Chondrocyte (in vitro differentiated cells): Measurements from ENCODE around the gene CHST11. TPM values are rescaled to one million over a fixed set of nuclear protein-coding genes. Genes with fewer than 3 reads are reported as not detected.

Source experiments
- DNase-seq: peaks from one replicate; pipeline ENCODE4 v3.0.0; 2021; ENCODE audit warnings: mixed read lengths, low spot score
- H3K27ac Mint-ChIP-seq: one replicate; pipeline ENCODE4 v1.8.0; 2021; ENCODE audit warnings: mild to moderate bottlenecking, moderate library complexity, mixed read lengths; ENCODE audit not compliant: unreplicated experiment
- H3K27me3 Mint-ChIP-seq: 2 replicates; pipeline ENCODE4 v1.8.0; 2021; ENCODE audit warnings: low read depth, mixed read lengths
- H3K36me3 Mint-ChIP-seq: 2 replicates; pipeline ENCODE4 v1.8.0; 2021; ENCODE audit warnings: low read depth, mixed read lengths
- H3K4me1 Mint-ChIP-seq: 2 replicates; pipeline ENCODE4 v1.8.0; 2021; ENCODE audit warnings: low read depth, mild to moderate bottlenecking, mixed read lengths
- H3K4me3 Mint-ChIP-seq: one replicate; pipeline ENCODE4 v1.8.0; 2021; ENCODE audit warnings: mild to moderate bottlenecking, moderate library complexity, mixed read lengths; ENCODE audit not compliant: unreplicated experiment
- H3K9me3 Mint-ChIP-seq: 2 replicates; pipeline ENCODE4 v1.8.0; 2021; ENCODE audit warnings: low read depth, mixed read lengths
- total RNA-seq: library from RNA; stranded (reverse); gene quantifications from 3 replicates; pipeline ENCODE4 v1.2.1, GENCODE V29; 2021
- TF ChIP-seq, protein P1 (sequence below): fragments of 200-600 bp; sonication (generic); IDR thresholded peaks from 2 replicates; pipeline ENCODE4 v1.5.0; 2021; ENCODE audit warnings: antibody characterized with exemption, mild to moderate bottlenecking, moderate library complexity

The CHST11 gene
- total RNA-seq, 1 donor from 2014 or later, result 6.2 TPM

DNA sequence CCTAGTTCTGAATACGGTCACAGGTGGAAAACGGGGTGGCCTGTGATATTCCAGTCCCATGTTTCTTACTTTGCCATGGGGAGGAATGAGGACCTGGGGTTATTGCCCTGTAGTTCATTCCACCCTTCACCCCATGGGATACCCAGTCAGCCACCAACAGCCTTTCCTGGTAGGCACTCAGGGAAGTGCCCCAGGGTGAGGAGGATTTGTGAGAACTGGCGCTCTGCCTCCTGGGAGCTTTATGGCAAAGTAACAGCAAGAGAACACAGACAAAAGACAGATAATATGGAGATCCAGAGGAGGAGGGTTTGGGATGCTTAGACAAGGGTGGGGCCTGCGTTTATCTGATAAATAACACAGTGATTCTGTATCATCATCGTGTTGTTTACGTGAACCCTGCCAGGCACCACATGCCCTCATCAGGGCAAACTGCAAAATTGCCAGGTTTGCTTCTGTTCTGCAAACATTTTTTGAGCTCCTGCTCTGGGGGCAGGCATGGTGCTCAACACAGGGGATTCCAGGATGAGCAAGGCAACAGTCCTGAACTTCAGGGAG, 277.9 kb downstream of the CHST11 start:
- TF ChIP-seq, protein P1, sequence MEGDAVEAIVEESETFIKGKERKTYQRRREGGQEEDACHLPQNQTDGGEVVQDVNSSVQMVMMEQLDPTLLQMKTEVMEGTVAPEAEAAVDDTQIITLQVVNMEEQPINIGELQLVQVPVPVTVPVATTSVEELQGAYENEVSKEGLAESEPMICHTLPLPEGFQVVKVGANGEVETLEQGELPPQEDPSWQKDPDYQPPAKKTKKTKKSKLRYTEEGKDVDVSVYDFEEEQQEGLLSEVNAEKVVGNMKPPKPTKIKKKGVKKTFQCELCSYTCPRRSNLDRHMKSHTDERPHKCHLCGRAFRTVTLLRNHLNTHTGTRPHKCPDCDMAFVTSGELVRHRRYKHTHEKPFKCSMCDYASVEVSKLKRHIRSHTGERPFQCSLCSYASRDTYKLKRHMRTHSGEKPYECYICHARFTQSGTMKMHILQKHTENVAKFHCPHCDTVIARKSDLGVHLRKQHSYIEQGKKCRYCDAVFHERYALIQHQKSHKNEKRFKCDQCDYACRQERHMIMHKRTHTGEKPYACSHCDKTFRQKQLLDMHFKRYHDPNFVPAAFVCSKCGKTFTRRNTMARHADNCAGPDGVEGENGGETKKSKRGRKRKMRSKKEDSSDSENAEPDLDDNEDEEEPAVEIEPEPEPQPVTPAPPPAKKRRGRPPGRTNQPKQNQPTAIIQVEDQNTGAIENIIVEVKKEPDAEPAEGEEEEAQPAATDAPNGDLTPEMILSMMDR, result no peak
- Mint-ChIP-seq H3K27ac (no peak overlapping the region), H3K9me3 (no peaks in the 10 kb centered on the region), H3K36me3 (no peaks in the 10 kb centered on the region), H3K4me3 (no peak overlapping the region), H3K27me3 (no peaks in the 10 kb centered on the region), H3K4me1 (peaks cover 42% of the 10 kb centered on the region)
- no peak for DNase-seq

DNA sequence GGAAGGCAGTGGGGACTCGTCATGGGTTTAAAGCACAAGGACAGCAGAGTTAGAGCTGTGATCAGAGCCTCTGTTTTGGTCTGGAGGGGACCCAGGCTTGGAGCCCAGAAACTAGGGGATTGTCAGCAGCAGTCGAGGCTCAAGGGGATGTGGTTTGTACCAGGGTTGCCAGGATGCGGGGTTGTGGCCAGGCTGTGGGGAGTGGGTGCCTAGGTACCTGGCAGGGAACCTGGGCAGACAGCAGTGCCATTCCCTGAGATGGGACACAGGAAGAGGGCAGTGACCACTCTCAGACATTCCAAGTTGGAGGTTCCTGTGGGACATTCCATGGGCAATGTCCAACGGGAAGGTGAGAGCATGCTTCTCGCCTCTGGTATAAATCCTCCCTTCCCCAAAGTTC, 279.1 kb downstream of the CHST11 start:
- Mint-ChIP-seq H3K36me3 (no peaks in the 10 kb centered on the region), H3K9me3 (no peaks in the 10 kb centered on the region), H3K4me3 (no peak overlapping the region), H3K27ac (peak overlapping the region; percentile 90), H3K4me1 (peaks cover 46% of the 10 kb centered on the region), H3K27me3 (no peaks in the 10 kb centered on the region)
- no peak for DNase-seq
- TF ChIP-seq, protein P1, result no peak

DNA sequence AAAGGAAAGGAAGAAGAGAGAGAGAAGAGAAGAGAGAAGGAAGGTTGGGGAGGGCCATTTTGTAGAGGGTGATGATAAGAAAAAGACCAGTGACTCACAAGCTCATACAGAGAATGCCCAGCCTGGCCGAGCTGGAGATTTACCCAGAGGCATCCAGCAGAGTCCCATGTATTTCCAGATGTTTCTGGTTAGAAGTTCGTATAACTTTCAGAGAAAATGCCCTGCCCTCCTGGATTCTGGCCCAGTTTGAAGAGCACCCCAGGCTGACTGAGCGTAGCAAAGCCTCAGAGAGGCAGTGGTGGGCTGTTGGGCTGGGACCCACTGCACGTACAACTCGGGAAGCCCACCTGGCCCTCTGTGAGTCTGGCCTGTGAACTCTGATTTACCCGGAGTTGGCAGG, 279.6 kb downstream of the CHST11 start:
- H3K9me3 Mint-ChIP-seq, result no peaks in the 10 kb centered on the region
- TF ChIP-seq, protein P1, result peak; percentile 49
- H3K27me3 Mint-ChIP-seq, result no peaks in the 10 kb centered on the region
- peaks cover 46% of the 10 kb centered on the region for H3K4me1 Mint-ChIP-seq
- no peak overlapping the region for H3K4me3 Mint-ChIP-seq
- DNase-seq, result no peak
- H3K27ac Mint-ChIP-seq, result peak overlapping the region; percentile 90
- no peaks in the 10 kb centered on the region for H3K36me3 Mint-ChIP-seq

DNA sequence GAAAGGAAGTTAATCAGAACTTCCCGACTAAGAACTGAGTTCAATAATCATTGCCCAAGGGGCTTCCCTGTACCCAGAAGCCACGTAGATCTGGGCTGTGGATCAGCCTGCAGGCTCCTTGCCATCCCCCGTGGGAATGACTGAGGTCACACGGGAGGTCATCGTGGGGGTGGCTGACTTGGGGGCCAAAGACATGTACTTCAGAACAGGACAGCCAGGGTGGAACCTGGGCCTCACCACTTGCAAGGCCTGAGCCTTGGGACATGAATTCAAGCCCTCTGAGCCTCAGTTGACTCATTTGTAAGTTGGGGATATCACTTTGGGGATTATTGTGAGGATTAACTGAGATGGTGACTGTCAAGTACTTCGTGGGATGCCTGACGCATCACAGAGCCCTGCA, 280.4 kb downstream of the CHST11 start:
- H3K36me3 Mint-ChIP-seq, result no peaks in the 10 kb centered on the region
- no peak overlapping the region for H3K4me3 Mint-ChIP-seq
- DNase-seq, result no peak
- peak overlapping the region; percentile 64 for H3K27ac Mint-ChIP-seq
- H3K27me3 Mint-ChIP-seq, result no peaks in the 10 kb centered on the region
- H3K9me3 Mint-ChIP-seq, result no peaks in the 10 kb centered on the region
- peaks cover 46% of the 10 kb centered on the region for H3K4me1 Mint-ChIP-seq
- TF ChIP-seq, protein P1, result no peak

GRCh38 chr12:104737791-104738301, 281.1 kb downstream of the CHST11 start:
- Mint-ChIP-seq H3K4me3 (peak overlapping the region; percentile 3), H3K4me1 (peaks cover 49% of the 10 kb centered on the region), H3K36me3 (no peaks in the 10 kb centered on the region)

More at GRCh38 chr12:104737791-104738301, 281.1 kb downstream of the CHST11 start:
- TF ChIP-seq, protein P1, result no peak
- H3K27me3 Mint-ChIP-seq, result no peaks in the 10 kb centered on the region
- no peak for DNase-seq
- H3K27ac Mint-ChIP-seq, result peak overlapping the region; percentile 64
- no peaks in the 10 kb centered on the region for H3K9me3 Mint-ChIP-seq
